ENCODE results near the gene AIDA.

The AIDA gene

GRCh38 chr1:222653178-222653827, 59.0 kb downstream of the AIDA start:
- no peaks in the 10 kb centered on the region for H3K9me3 ChIP-seq (ENCODE audit: control insufficient read depth, low read length)
- peak overlapping the region; percentile 90 for H3K27ac ChIP-seq (ENCODE audit: insufficient read depth, low read length, poor library complexity, severe bottlenecking)
- no peak overlapping the region for H3K4me3 ChIP-seq (ENCODE audit: insufficient read depth, low read depth, low read length, poor library complexity, severe bottlenecking)
- H3K4me1 ChIP-seq (ENCODE audit: control insufficient read depth, insufficient read depth, low read length, poor library complexity, severe bottlenecking), result peaks cover 13% of the 10 kb centered on the region
- H3K36me3 ChIP-seq (ENCODE audit: control insufficient read depth, insufficient read depth, low read length), result peaks cover 72% of the 10 kb centered on the region
- no peak for DNase-seq
- H3K27me3 ChIP-seq (replicated peaks; ENCODE audit: control insufficient read depth, insufficient read depth, low read length, poor library complexity, severe bottlenecking), result no peaks in the 10 kb centered on the region

GRCh38 chr1:222652676-222653075, 59.6 kb downstream of the AIDA start:
- Histone ChIP-seq H3K9me3 (ENCODE audit: control insufficient read depth, low read length) (no peaks in the 10 kb centered on the region), H3K27me3 (replicated peaks; ENCODE audit: control insufficient read depth, insufficient read depth, low read length, poor library complexity, severe bottlenecking) (no peaks in the 10 kb centered on the region), H3K36me3 (ENCODE audit: control insufficient read depth, insufficient read depth, low read length) (peaks cover 66% of the 10 kb centered on the region), H3K27ac (ENCODE audit: insufficient read depth, low read length, poor library complexity, severe bottlenecking) (peak overlapping the region; percentile 90), H3K4me3 (ENCODE audit: insufficient read depth, low read depth, low read length, poor library complexity, severe bottlenecking) (no peak overlapping the region), H3K4me1 (ENCODE audit: control insufficient read depth, insufficient read depth, low read length, poor library complexity, severe bottlenecking) (peaks cover 13% of the 10 kb centered on the region)
- DNase-seq, result no peak

GRCh38 chr1:222644636-222644980, 67.7 kb downstream of the AIDA start:
- peak overlapping the region; percentile 99 for H3K27ac ChIP-seq (ENCODE audit: insufficient read depth, low read length, poor library complexity, severe bottlenecking)
- DNase-seq, result peak in 1 of 3 donors; percentile 25
- H3K4me1 ChIP-seq (ENCODE audit: control insufficient read depth, insufficient read depth, low read length, poor library complexity, severe bottlenecking), result peaks cover 8% of the 10 kb centered on the region
- H3K36me3 ChIP-seq (ENCODE audit: control insufficient read depth, insufficient read depth, low read length), result peaks cover 8% of the 10 kb centered on the region
- peak overlapping the region; percentile 99 for H3K4me3 ChIP-seq (ENCODE audit: insufficient read depth, low read depth, low read length, poor library complexity, severe bottlenecking)
- no peaks in the 10 kb centered on the region for H3K27me3 ChIP-seq (replicated peaks; ENCODE audit: control insufficient read depth, insufficient read depth, low read length, poor library complexity, severe bottlenecking)
- no peaks in the 10 kb centered on the region for H3K9me3 ChIP-seq (ENCODE audit: control insufficient read depth, low read length)

- peak overlapping the region; percentile 99 for H3K4me3 ChIP-seq (ENCODE audit: insufficient read depth, low read depth, low read length, poor library complexity, severe bottlenecking)
- peak overlapping the region; percentile 99 for H3K27ac ChIP-seq (ENCODE audit: insufficient read depth, low read length, poor library complexity, severe bottlenecking)
- no peaks in the 10 kb centered on the region for H3K27me3 ChIP-seq (replicated peaks; ENCODE audit: control insufficient read depth, insufficient read depth, low read length, poor library complexity, severe bottlenecking)
- peaks cover 8% of the 10 kb centered on the region for H3K4me1 ChIP-seq (ENCODE audit: control insufficient read depth, insufficient read depth, low read length, poor library complexity, severe bottlenecking)
- H3K9me3 ChIP-seq (ENCODE audit: control insufficient read depth, low read length), result no peaks in the 10 kb centered on the region
- H3K36me3 ChIP-seq (ENCODE audit: control insufficient read depth, insufficient read depth, low read length), result peaks cover 3% of the 10 kb centered on the region
- DNase-seq, result peak; percentile 95 to 97 (median 97)
Measured at GRCh38 chr1:222643938-222644635, 68.2 kb downstream of the AIDA start.

GRCh38 chr1:222643606-222643937, 68.7 kb downstream of the AIDA start:
- H3K27ac ChIP-seq (ENCODE audit: insufficient read depth, low read length, poor library complexity, severe bottlenecking), result peak overlapping the region; percentile 99
- H3K36me3 ChIP-seq (ENCODE audit: control insufficient read depth, insufficient read depth, low read length), result no peaks in the 10 kb centered on the region
- H3K27me3 ChIP-seq (replicated peaks; ENCODE audit: control insufficient read depth, insufficient read depth, low read length, poor library complexity, severe bottlenecking), result no peaks in the 10 kb centered on the region
- no peak for DNase-seq
- H3K9me3 ChIP-seq (ENCODE audit: control insufficient read depth, low read length), result no peaks in the 10 kb centered on the region
- H3K4me1 ChIP-seq (ENCODE audit: control insufficient read depth, insufficient read depth, low read length, poor library complexity, severe bottlenecking), result peaks cover 8% of the 10 kb centered on the region
- H3K4me3 ChIP-seq (ENCODE audit: insufficient read depth, low read depth, low read length, poor library complexity, severe bottlenecking), result peak overlapping the region; percentile 99

- no peak for DNase-seq
- Histone ChIP-seq H3K4me1 (ENCODE audit: control insufficient read depth, insufficient read depth, low read length, poor library complexity, severe bottlenecking) (peaks cover 8% of the 10 kb centered on the region), H3K4me3 (ENCODE audit: insufficient read depth, low read depth, low read length, poor library complexity, severe bottlenecking) (no peak overlapping the region), H3K36me3 (ENCODE audit: control insufficient read depth, insufficient read depth, low read length) (no peaks in the 10 kb centered on the region), H3K27ac (ENCODE audit: insufficient read depth, low read length, poor library complexity, severe bottlenecking) (no peak overlapping the region), H3K9me3 (ENCODE audit: control insufficient read depth, low read length) (no peaks in the 10 kb centered on the region), H3K27me3 (replicated peaks; ENCODE audit: control insufficient read depth, insufficient read depth, low read length, poor library complexity, severe bottlenecking) (no peaks in the 10 kb centered on the region)
Measured at GRCh38 chr1:222642468-222642867, 69.8 kb downstream of the AIDA start.

GRCh38 chr1:222641269-222641948, 70.9 kb downstream of the AIDA start:
- Histone ChIP-seq H3K4me1 (ENCODE audit: control insufficient read depth, insufficient read depth, low read length, poor library complexity, severe bottlenecking) (peaks cover 8% of the 10 kb centered on the region), H3K27ac (ENCODE audit: insufficient read depth, low read length, poor library complexity, severe bottlenecking) (no peak overlapping the region), H3K4me3 (ENCODE audit: insufficient read depth, low read depth, low read length, poor library complexity, severe bottlenecking) (no peak overlapping the region), H3K36me3 (ENCODE audit: control insufficient read depth, insufficient read depth, low read length) (no peaks in the 10 kb centered on the region), H3K27me3 (replicated peaks; ENCODE audit: control insufficient read depth, insufficient read depth, low read length, poor library complexity, severe bottlenecking) (no peaks in the 10 kb centered on the region), H3K9me3 (ENCODE audit: control insufficient read depth, low read length) (no peaks in the 10 kb centered on the region)
- no peak for DNase-seq

GRCh38 chr1:222634180-222635013, 77.9 kb downstream of the AIDA start:
- no peak overlapping the region for H3K27ac ChIP-seq (ENCODE audit: insufficient read depth, low read length, poor library complexity, severe bottlenecking)
- no peaks in the 10 kb centered on the region for H3K9me3 ChIP-seq (ENCODE audit: control insufficient read depth, low read length)
- peak in 2 of 3 donors; percentile 21 to 60 for DNase-seq
- peaks cover 18% of the 10 kb centered on the region for H3K36me3 ChIP-seq (ENCODE audit: control insufficient read depth, insufficient read depth, low read length)
- no peaks in the 10 kb centered on the region for H3K27me3 ChIP-seq (replicated peaks; ENCODE audit: control insufficient read depth, insufficient read depth, low read length, poor library complexity, severe bottlenecking)
- no peak overlapping the region for H3K4me3 ChIP-seq (ENCODE audit: insufficient read depth, low read depth, low read length, poor library complexity, severe bottlenecking)
- no peaks in the 10 kb centered on the region for H3K4me1 ChIP-seq (ENCODE audit: control insufficient read depth, insufficient read depth, low read length, poor library complexity, severe bottlenecking)

- no peaks in the 10 kb centered on the region for H3K9me3 ChIP-seq (ENCODE audit: control insufficient read depth, low read length)
- no peak for DNase-seq
- peaks cover 31% of the 10 kb centered on the region for H3K36me3 ChIP-seq (ENCODE audit: control insufficient read depth, insufficient read depth, low read length)
- H3K4me1 ChIP-seq (ENCODE audit: control insufficient read depth, insufficient read depth, low read length, poor library complexity, severe bottlenecking), result no peaks in the 10 kb centered on the region
- H3K4me3 ChIP-seq (ENCODE audit: insufficient read depth, low read depth, low read length, poor library complexity, severe bottlenecking), result no peak overlapping the region
- H3K27ac ChIP-seq (ENCODE audit: insufficient read depth, low read length, poor library complexity, severe bottlenecking), result no peak overlapping the region
- H3K27me3 ChIP-seq (replicated peaks; ENCODE audit: control insufficient read depth, insufficient read depth, low read length, poor library complexity, severe bottlenecking), result no peaks in the 10 kb centered on the region
Measured at GRCh38 chr1:222632749-222633148, 79.5 kb downstream of the AIDA start.

Data from effector memory CD4-positive, alpha-beta T cell (primary cell).